Glutamatergic neuron (in vitro differentiated cells): Measurements from ENCODE around the gene BARHL2. TPM values are rescaled to one million over a fixed set of nuclear protein-coding genes. Genes with fewer than 3 reads are reported as not detected.

Experiments used
- DNase-seq: peaks from one replicate; pipeline ENCODE4 v3.0.0; 2022
- H3K27ac Mint-ChIP-seq: one replicate; pipeline ENCODE4 v1.8.0; 2020; ENCODE audit warnings: mild to moderate bottlenecking, mixed read lengths, inconsistent platforms; ENCODE audit not compliant: unreplicated experiment
- H3K27me3 Mint-ChIP-seq: one replicate; pipeline ENCODE4 v1.8.0; 2020; ENCODE audit warnings: mild to moderate bottlenecking, moderate library complexity, mixed read lengths, inconsistent platforms; ENCODE audit not compliant: unreplicated experiment
- H3K36me3 Mint-ChIP-seq: one replicate; pipeline ENCODE4 v1.8.0; 2020; ENCODE audit warnings: mild to moderate bottlenecking, mixed read lengths, inconsistent platforms; ENCODE audit not compliant: unreplicated experiment
- H3K4me1 Mint-ChIP-seq: one replicate; pipeline ENCODE4 v1.8.0; 2020; ENCODE audit warnings: mild to moderate bottlenecking, low read depth, mixed read lengths, inconsistent platforms; ENCODE audit not compliant: unreplicated experiment
- H3K4me3 Mint-ChIP-seq: one replicate; pipeline ENCODE4 v1.8.0; 2020; ENCODE audit warnings: mild to moderate bottlenecking, mixed read lengths, inconsistent platforms; ENCODE audit not compliant: unreplicated experiment
- H3K9me3 Mint-ChIP-seq: one replicate; pipeline ENCODE4 v1.8.0; 2020; ENCODE audit warnings: mild to moderate bottlenecking, moderate library complexity, mixed read lengths, inconsistent platforms; ENCODE audit not compliant: unreplicated experiment
- CTCF ChIP-seq: fragments of 200-600 bp; sonication (generic); IDR thresholded peaks from one replicate; pipeline ENCODE4 v1.5.0; 2021; ENCODE audit not compliant: partially characterized antibody, unreplicated experiment
- total RNA-seq: library from RNA; stranded (reverse); fragmentation: NEBNext Ultra II Directional; extraction: Animal tissue kit (Norgen Biotek cat#: 25700); gene quantifications from one replicate; pipeline ENCODE4 v1.2.1, GENCODE V29; 2021; ENCODE audit not compliant: unreplicated experiment

The BARHL2 gene
- total RNA-seq, 1 donor from 2014 or later, result 0.27 TPM

GRCh38 chr1:90707363-90707710 lies 9.8 kb downstream of the BARHL2 start:
- Mint-ChIP-seq H3K27me3 (peaks cover 27% of the 10 kb centered on the region), H3K27ac (no peak overlapping the region), H3K36me3 (no peaks in the 10 kb centered on the region), H3K9me3 (peaks cover 10% of the 10 kb centered on the region), H3K4me3 (peak overlapping the region; percentile 78), H3K4me1 (peaks cover 13% of the 10 kb centered on the region)
- peak; percentile 40 for DNase-seq
- no peak for TF ChIP-seq CTCF

DNA sequence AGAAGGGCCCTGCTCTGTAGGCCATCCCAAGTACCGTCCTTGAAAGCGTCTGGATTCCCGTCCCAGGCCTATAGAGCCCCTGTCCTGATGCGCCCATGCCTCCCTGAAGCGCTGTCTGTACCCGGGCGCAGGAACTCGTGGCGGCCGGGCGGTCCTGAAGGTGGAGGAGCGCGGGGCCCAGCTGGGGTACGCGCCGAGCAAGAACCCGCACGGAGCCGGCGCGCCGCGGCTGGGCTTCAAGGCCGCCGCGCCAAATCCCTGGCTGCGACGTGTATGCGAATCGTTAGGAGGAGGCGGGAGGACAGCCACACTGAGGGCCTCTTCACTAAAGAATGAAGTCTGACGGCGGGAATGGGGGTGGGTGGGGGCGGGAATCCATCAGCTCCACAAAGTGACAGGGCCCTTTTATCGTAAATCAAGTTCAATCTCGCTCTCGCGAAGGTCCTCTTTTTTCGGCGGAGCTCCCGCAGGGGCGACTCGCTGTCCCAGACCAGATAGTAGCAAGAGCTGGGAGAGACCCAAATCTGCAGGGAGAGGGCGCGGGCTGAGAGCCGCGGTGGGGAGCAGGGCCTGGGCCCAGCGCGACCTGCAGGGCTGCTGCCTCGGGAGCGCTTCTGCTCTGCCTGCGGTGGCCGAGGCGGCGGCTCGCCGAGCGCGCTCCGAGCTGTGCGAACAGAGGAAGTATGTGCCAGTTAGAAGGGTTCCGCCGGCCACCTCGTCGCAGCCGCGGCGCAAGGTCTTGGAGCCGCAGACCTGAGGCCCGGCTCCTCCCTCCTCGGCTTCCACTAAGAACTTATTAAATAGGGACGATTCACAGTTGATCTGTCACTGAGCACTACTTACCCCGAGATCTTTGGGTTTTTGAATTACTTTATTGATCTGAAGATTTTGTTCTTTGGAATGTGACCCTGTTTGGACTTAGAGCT lies 10.4 kb downstream of the BARHL2 start:
- peaks cover 10% of the 10 kb centered on the region for H3K9me3 Mint-ChIP-seq
- TF ChIP-seq CTCF, result no peak
- no peaks in the 10 kb centered on the region for H3K36me3 Mint-ChIP-seq
- peak; percentile 66 for DNase-seq
- H3K4me3 Mint-ChIP-seq, result peak overlapping the region; percentile 85
- H3K27me3 Mint-ChIP-seq, result peaks cover 25% of the 10 kb centered on the region
- H3K4me1 Mint-ChIP-seq, result peaks cover 9% of the 10 kb centered on the region
- no peak overlapping the region for H3K27ac Mint-ChIP-seq

GRCh38 chr1:90705956-90706355 lies 11.1 kb downstream of the BARHL2 start:
- H3K9me3 Mint-ChIP-seq, result peaks cover 10% of the 10 kb centered on the region
- H3K36me3 Mint-ChIP-seq, result no peaks in the 10 kb centered on the region
- peaks cover 9% of the 10 kb centered on the region for H3K4me1 Mint-ChIP-seq
- no peak overlapping the region for H3K27ac Mint-ChIP-seq
- H3K4me3 Mint-ChIP-seq, result peak overlapping the region; percentile 85
- TF ChIP-seq CTCF, result no peak
- DNase-seq, result no peak
- peaks cover 25% of the 10 kb centered on the region for H3K27me3 Mint-ChIP-seq

DNA sequence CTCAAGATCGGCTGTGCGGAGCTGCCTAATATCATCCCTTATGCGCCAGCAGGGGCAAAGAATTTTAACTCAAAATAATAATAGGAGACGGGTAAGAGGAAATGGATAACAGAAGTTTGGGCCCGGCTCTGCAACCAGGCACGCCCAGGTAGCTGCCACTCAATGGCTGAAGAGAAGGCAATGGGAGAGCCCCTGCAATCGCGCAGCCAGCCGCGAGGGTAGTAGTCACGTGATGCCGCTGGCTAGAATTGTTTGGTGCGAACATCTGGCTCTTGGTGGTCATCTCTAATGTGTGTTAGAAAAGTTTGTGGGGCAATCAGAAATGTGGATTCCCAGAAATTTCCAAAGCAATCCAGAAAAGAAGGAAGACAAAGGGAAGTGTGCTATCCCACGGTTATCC lies 12.3 kb downstream of the BARHL2 start:
- Mint-ChIP-seq H3K27ac (no peak overlapping the region), H3K4me1 (peaks cover 4% of the 10 kb centered on the region), H3K27me3 (peaks cover 23% of the 10 kb centered on the region), H3K36me3 (no peaks in the 10 kb centered on the region), H3K9me3 (peaks cover 8% of the 10 kb centered on the region), H3K4me3 (no peak overlapping the region)
- DNase-seq, result no peak
- TF ChIP-seq CTCF, result no peak

GRCh38 chr1:90694846-90695245 lies 22.3 kb downstream of the BARHL2 start:
- Mint-ChIP-seq H3K4me1 (no peaks in the 10 kb centered on the region), H3K36me3 (no peaks in the 10 kb centered on the region), H3K27ac (no peak overlapping the region), H3K4me3 (no peak overlapping the region), H3K27me3 (no peaks in the 10 kb centered on the region), H3K9me3 (no peaks in the 10 kb centered on the region)
- DNase-seq, result no peak
- TF ChIP-seq CTCF, result no peak
